Omental fat pad (tissue), 4 donors: ENCODE data around the gene PLXNB2. TPM values are rescaled to one million over a fixed set of nuclear protein-coding genes. Genes with fewer than 3 reads are reported as not detected.

Experiments
- ATAC-seq: fragments of 150-250 bp; one replicate; pipeline ENCODE4 v1.9.1; 2016; ENCODE audit warnings: mild to moderate bottlenecking, moderate library complexity; ENCODE audit not compliant: low FRiP score
- DNase-seq: peaks from one replicate; pipeline ENCODE4 v3.0.0-alpha.2; 2019; ENCODE audit warnings: low spot score
- total RNA-seq, 4 donors: library from RNA; depleted of rRNA; stranded (reverse); fragments of >200 nt; gene quantifications; one replicate each; pipeline ENCODE4 v1.1.0, GENCODE V29; 2016
- TF ChIP-seq, protein P1 (sequence below), 3 donors: fragments of 450-650 bp; IDR thresholded peaks; one replicate each; pipeline ENCODE4 v1.5.1; 2016 to 2017; ENCODE audit warnings: antibody characterized with exemption in 3 of 3, mild to moderate bottlenecking in 3 of 3, moderate library complexity in 2 of 3

Gene PLXNB2
- total RNA-seq, 4 donors from 2014 or later: 91.4 to 130 (median 115) TPM

- no peak for ATAC-seq
- DNase-seq: no peak
- TF ChIP-seq, protein P1, sequence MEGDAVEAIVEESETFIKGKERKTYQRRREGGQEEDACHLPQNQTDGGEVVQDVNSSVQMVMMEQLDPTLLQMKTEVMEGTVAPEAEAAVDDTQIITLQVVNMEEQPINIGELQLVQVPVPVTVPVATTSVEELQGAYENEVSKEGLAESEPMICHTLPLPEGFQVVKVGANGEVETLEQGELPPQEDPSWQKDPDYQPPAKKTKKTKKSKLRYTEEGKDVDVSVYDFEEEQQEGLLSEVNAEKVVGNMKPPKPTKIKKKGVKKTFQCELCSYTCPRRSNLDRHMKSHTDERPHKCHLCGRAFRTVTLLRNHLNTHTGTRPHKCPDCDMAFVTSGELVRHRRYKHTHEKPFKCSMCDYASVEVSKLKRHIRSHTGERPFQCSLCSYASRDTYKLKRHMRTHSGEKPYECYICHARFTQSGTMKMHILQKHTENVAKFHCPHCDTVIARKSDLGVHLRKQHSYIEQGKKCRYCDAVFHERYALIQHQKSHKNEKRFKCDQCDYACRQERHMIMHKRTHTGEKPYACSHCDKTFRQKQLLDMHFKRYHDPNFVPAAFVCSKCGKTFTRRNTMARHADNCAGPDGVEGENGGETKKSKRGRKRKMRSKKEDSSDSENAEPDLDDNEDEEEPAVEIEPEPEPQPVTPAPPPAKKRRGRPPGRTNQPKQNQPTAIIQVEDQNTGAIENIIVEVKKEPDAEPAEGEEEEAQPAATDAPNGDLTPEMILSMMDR (IDR thresholded peaks at IDR 0.05): no peak
Observed at GRCh38 chr22:50267591-50268390, 39.7 kb downstream of the PLXNB2 start.

- ATAC-seq: no peak
Observed at GRCh38 chr22:50266994-50267393, 40.5 kb downstream of the PLXNB2 start.

GRCh38 chr22:50264946-50265669, 42.3 kb downstream of the PLXNB2 start:
- ATAC-seq (no peak), DNase-seq (no peak)
- TF ChIP-seq, protein P1 (IDR thresholded peaks at IDR 0.05): no peak

More at GRCh38 chr22:50266994-50267393, 40.5 kb downstream of the PLXNB2 start:
- DNase-seq: no peak
- TF ChIP-seq, protein P1 (IDR thresholded peaks at IDR 0.05): no peak

- TF ChIP-seq, protein P1 (IDR thresholded peaks at IDR 0.05): no peak
- no peak for DNase-seq
- no peak for ATAC-seq
Observed at GRCh38 chr22:50264104-50264745, 43.2 kb downstream of the PLXNB2 start.

DNA sequence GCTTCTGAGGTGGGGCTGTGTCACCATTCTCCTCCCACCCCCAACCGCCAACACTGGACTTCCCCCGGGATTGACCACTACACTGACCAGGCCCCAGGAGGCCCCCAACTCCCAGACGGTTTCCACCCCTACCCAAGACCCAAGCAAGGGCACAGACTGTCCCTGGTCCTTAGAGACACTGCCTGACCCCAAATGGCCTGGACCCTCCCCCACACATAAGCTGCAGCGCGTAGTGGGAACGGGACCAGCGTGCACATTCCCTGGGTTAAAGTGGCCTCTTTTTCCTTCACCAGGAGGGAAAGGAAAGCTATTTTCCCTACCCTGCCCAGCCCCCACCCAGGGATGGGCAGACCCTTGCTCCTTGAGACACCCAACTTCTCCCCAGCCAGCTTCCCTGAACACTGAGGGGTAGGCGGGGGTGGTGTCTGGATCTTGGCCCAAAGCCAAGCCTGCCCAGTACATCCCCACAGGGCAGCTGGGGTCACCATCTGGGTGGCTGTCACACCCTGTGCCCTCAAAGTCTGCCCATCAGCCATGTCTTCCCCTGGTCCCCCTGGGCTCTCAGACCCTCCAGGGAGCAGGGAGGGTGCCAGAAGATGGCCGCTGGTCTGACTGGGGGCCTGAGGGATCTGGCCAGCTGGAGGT, 44.4 kb downstream of the PLXNB2 start:
- TF ChIP-seq, protein P1 (IDR thresholded peaks at IDR 0.05): no peak
- ATAC-seq: no peak
- no peak for DNase-seq

- TF ChIP-seq, protein P1 (IDR thresholded peaks at IDR 0.05): no peak
Observed at GRCh38 chr22:50262460-50262911, 45.0 kb downstream of the PLXNB2 start.

More at GRCh38 chr22:50262460-50262911, 45.0 kb downstream of the PLXNB2 start:
- ATAC-seq (no peak), DNase-seq (no peak)
